Epidermal melanocyte (primary cell): ENCODE results near the gene CASZ1.

Experiments
- DNase-seq: peaks from one replicate; pipeline ENCODE4 v3.0.0; 2011; ENCODE audit warnings: low spot score; ENCODE audit not compliant: insufficient read length

Gene CASZ1

DNA sequence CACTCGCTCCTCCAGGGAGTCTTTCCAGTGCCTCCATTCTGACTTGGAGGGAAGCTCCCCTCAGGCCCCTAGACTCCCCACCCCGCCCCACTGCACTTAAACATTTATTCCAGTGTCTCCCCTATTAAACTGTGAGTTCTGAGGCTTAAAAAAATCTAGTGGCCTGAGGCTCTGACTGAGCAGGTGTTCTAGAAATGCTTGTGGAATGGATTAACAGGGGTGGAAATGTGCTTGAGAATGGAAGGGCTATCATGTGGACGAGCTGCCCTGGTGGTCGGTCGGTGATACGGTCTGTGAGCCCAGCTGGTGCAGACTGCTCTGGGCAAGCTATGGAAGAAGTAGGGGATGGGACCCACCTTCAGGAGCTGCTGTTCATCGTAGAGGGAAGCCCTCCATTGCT, 191.5 kb downstream of the CASZ1 start:
- no peak for DNase-seq

DNA sequence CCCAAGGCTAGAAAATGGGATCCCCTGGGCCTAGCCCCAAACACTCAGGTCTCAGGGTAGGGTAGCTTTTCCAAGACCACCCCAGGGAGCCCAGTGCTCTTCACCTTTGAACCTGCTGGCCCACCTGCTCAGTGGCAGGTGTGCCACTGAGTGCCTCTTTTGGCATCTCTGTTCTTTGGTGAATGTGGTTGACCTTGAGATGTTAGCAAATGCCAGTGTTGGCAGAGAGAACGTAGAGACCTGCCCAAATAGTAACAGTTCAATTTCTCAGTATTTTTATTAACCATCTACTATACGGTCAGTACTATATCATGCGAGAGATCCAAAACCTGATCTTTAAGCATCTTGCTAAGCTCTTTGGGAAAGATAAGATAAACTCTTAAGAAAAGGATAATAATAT, 193.5 kb downstream of the CASZ1 start:
- no peak for DNase-seq

DNA sequence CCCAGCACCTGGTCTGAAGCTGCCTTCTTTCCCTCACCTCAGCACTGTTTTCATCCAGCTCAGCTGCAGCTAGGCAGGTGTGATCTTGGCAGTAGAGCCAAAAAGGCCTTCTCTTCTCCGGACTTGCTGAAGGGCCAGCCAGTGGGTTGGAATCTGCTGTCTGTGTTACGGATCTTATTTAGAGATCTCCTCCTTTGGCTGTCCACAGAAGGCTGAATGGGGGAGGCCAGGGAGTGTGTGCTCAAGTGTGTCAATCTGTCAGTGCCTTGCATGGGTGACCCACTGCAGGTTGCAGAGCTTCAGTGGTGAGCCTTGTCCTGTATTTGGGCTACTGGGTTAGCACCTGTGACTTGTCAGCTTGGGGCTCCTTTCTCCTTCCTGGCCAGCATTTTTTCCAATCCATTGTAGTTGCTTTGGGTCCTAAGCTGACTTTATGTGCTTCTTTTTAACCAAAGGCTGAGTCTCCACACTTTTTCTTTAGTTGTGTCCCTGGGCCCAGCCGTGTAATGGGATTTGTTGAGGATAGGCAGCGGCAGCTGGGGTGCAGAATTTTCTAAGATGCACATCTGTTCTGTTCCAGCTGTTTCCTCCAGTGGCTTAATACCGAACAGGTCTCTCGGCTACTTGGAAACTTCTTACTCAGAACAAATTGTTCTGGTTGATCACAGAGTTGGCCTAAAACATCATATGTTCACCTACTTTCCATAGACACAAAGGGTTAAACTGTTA, 194.9 kb downstream of the CASZ1 start:
- no peak for DNase-seq

DNA sequence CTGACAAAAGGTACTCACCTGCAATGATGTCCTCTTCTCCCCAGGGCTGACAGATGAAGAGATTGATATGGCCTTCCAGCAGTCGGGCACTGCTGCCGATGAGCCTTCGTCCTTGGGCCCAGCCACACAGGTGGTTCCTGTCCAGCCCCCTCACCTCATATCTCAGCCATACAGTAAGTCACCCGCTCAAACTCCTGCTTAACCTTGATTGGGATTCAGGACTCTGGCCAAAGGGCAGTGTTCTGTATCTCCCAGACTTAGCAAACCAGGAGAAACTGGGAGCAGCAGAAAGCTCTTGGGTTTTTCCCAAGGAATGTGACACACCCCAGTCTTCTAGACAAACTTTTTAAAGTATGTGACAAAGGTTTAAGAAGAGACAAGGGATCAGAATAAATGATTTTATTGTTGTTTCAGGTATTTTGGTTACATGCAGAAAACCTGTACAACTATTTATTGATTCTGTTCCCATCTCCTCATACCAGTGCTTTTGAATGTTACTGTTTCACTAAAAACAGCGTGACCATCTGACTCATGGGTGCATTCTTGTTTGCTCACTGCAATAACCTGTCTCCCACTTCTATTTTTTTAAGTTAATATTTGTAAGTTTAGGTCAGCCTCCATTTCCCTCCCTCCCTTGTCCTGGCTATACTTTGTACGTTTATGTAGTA, 197.1 kb downstream of the CASZ1 start:
- no peak for DNase-seq

DNA sequence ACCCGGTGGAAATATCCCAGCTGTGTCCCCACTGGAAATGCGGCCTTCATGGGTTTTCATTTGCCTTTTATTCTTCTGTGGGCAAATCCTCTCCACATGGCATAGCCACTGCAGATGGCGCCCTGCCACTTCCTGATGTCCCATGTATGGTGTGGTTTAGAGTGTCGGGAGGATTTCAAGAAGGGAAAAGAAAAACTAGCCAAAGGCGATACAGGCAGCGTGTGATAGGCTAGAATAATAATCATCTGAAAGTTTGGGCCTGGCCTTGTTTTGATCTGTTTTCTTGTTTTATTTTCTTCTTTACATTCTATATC, 198.1 kb downstream of the CASZ1 start:
- peak; percentile 34 for DNase-seq

- DNase-seq: no peak
Observed at GRCh38 chr1:10597492-10598388, 198.7 kb downstream of the CASZ1 start.

GRCh38 chr1:10596780-10597179, 199.7 kb downstream of the CASZ1 start:
- DNase-seq: no peak

DNA sequence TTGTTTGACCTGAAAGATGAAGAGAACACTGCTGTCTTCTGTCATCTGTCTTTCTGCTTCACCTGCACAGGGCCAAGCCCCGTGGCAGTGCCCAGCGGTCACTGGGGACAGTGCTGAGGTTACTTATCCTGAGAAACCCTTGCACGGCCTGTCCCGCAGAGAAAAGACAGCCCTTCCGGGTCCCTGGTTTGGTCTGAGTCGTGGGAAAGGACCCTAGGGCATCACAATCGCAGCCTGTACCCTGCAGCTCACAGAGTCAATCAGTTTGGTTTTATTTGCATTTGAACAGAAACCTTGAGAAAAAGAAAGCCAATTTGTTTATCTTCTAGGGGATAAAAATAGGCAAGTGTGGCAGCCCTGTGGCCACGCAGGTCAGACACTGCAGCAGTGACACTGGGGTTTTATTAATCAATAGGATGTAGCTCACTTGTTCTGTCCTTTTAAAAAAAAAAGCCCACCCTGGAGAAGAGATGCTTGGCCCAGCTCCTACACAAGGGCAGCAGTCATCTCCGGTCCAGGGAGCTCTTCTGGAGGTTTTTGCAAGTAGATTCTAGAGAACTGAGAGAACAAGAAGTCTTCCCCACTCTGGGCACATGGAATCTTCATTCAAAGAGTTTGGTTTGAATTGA, 201.7 kb downstream of the CASZ1 start:
- no peak for DNase-seq

DNA sequence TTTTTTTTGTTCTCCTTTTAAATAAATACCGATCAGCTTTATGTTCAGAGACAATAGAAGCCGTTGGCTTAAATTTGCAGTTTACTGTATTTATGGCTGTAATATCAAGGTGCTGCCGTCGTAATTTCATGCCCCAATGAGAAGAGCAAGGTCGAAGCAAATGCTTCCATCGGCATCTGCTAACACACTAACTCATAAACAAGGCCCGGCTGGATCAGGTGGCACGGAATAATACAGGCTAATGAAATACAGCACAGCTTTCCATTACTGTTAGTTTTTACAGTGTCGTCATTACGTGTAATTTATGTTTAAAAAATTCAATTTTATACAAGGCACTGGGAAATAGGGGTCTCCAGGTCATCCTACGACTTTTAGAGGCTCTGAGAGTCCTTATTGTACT, 202.7 kb downstream of the CASZ1 start:
- no peak for DNase-seq

DNA sequence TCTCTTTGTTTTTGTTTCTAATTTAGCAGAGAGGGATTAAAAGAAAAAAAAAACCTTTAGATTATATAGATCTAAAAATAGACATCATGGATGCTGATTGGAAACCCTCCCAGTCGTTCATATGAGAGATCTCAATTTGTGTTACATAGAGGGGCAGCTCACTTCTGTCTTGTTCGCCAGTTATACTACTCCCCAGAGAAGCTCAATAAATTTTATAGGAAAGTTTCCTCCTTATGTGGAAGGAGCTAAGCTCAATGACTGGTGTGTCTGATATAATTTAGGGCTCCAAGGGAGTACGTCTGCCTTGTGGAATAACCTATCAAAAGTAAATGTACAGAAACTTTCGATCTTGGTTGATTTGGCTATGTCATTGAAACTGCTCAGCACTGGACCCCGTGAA, 204.1 kb downstream of the CASZ1 start:
- DNase-seq: no peak

- no peak for DNase-seq
Observed at GRCh38 chr1:10591010-10591409, 205.4 kb downstream of the CASZ1 start.

DNA sequence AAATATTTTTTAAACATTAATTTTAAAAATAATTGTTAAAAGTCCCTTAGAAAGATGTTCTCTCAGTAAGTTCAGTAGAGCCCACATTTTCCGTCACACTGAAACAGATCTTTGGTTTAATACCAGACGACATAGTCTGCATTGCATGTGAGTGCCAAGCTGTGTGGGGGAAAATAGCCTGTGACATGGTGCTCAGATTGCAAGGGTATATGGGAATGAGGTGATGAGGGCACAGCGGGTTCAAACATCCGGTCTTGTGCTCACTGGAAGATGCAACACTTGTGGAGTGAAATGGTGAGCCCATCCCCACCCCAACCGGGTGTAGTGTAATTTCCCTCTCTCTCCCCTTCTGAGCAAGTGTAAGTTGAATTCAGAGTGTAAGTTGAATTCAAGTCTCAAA, 207.4 kb downstream of the CASZ1 start:
- no peak for DNase-seq

- no peak for DNase-seq
Observed at GRCh38 chr1:10588640-10589039, 207.8 kb downstream of the CASZ1 start.
